ENCODE measurements around the gene CTXN1.

- TF ChIP-seq CTCF (IDR thresholded peaks at IDR 0.05) (no peak), POLR2AphosphoS5 (IDR thresholded peaks at IDR 0.05) (no peak)
These were observed 9.0 kb downstream of the CTXN1 start for GRCh38 chr19:7916955-7917266.

All from gastroesophageal sphincter (tissue), 3 donors.